GM19397 (cell line): ENCODE data around the gene NELFB.

Experiments used
- ATAC-seq: cut with Tn5 transposase; IDR thresholded peaks from one replicate; pipeline ENCODE4 v1.9.1; 2021; ENCODE audit warnings: mild to moderate bottlenecking, moderate library complexity; ENCODE audit not compliant: unreplicated experiment

Gene NELFB

DNA sequence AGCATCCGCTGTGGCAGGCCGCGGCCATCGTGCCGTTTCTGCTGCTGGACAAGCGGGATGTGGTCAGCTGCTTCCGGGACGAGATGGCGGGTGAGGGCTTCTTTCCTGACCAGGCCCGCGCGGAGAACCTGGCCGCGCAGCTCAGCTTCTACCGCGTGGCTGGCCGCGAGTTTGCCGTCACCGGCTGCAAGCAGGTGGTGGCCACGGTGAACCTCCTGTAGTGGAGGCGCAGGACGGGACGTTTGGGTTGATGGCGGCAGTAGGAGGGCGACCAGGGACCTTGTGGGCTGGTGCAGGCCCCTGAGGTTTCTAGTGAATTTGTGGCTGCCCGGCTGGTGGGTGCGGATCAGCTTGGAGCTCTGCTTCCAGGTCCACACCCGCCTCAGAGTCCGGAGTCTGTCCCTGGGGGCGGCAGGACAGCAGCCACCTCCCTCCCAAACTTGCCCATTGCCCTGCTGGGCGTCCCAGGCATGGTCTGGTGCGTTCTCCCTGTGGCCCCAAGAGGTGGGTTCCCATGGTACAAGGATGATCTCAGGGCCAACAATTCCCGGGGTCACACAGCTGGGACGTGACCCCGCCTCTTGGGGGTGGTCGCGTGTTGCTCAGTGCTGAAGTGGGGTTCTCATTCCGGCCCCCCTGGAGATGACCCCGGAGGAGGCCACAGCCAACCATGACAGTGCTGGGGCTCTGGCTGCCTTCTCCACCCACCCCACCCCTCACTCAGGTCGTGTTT lies 24.8 kb downstream of the NELFB start:
- no peak for ATAC-seq

DNA sequence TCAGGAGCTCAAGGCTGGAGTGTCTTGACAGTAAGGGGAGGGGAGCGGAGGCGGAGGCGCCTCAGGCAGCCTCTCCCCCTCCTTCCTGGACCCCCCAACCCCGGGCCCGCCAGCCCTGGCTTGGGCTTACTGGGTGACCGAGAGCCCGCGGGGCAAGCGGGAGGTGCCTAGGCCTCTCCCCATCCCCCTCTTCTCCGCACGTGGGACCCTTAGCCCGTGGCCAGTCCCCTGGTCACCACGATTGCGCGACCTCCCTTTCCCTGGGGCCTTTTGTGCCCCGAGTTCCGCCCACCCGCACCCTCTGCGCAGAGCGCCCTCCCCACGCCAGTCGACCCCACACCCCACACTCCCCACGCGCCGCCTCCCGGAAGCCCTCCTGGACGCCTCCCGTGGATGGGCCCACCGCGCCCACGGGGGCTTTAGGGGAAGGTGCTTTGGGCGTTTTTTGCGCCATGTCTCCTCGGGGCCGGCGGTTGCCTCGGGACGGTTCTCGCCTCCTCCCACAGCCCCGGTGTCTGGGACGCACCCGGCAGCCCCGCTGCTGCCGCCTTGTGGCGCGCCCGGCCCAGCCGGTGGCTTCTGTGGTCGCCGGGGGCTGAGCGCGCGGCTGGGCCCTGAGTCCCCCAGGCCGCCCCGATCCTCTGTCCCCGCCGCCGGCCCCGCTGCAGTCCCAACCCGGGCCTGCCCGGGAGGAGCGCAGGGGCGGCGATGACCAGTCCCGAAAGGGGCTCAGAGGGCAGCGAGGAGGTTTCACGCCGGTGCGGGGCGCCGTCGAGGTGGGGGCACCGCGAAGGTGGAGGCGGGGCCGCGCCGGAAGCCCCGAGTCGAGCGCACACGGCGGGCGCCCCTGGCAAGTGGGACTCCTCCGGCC lies 25.6 kb downstream of the NELFB start:
- ATAC-seq, result no peak

DNA sequence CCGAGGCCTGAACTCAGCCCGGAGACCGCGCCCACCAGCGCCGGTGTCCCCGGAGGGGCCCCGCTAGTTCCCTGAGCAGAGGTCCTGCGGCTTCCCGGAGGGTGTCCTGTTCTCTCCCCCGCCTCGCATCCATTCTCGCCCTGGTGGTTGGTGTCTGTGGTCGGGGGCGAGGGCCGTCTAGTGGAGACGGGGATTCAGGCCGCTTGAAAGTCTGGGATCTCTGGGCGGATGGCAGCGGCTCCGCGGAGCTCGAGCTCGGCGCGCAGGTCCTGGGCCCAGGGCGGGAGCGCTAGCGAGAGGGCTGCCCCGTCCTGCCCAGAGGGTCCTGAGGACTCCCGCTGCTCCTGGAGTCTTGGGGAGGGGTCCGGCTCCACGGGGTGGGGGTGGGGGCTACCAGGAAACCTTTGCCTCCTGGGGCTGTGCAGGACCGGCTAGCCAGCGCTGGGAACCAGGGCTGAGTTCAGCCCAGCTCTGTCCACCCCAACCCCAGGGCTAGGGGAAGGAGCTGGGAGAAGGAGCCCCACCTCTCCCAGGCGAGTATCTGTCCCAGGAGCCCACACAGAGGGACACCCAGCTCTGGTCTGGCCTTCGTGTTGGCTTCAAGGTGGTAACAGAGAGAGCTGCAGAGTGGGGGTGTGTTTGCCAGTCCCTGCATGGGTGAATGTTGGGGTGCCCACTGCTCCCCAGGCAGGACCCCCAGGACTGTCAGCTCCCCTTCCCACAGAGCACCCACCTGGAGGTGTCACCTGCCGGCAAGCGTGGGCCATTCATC lies 26.4 kb downstream of the NELFB start:
- ATAC-seq, result no peak

DNA sequence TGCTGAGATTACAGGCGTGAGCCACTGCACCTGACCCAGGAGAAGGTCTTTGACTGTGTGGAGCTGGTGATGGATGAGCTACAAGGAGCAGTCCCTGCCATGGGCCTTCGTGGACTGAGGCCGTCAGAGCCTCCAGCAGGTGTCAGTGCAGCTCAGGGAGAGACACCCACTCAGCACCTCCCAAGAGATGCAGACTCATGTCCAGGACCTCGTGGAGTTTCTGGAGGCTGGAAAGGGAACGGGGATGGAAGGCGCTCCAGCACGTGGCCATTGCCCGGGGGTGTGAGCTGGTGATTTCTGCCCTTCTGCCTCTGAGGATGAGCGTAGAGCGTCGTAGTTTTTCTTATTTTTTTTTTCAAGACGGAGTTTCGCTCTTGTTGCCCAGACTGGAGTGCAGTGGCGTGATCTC lies 31.9 kb downstream of the NELFB start:
- ATAC-seq, result no peak

DNA sequence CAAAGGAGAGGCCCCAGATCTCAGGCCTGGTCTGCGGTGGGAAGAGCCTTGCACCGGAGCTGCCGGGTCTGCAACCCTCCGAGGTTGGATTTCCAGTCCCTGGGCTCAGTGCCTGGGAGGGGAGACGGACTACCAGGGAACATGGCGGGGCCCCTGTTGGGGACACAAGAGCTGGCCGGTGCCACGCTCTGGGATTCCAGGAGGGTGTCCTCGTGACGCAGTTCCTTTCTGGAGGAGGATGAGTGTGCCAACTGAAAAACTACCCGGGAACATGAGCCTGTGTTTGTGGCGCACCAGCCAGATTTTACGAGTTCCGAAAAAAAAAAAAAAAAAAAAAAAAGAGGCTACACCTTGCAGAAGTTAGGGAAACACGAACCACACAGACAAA lies 38.0 kb downstream of the NELFB start:
- ATAC-seq, result no peak

DNA sequence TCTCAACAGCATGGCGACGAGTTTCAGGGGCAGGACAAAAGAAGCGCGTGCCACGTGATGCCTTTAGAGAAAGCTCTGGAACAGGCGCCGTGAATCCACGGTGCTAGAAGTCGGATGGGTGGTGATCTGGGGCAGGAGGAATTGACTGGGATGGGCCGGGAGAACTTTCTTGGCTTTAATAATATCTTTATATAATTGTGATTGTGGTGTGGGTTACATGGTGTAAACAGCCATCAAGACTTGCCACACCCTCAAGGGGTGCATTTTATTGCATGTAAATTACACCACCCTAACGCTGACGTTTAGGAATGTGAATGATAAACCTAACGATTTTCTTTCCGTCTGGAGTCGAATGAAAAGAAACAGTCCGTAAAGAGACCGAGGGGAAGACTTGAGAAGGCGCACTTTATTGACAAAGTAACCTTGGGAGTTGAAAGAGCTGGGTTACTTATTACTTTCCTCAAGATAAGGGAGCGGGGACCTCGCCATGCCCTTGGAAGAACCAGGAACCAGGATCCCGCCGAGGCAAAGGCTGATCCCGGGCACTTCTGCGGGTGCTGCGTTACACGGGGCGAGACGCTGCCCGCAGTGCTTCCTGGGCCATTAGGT lies 38.5 kb downstream of the NELFB start:
- no peak for ATAC-seq

DNA sequence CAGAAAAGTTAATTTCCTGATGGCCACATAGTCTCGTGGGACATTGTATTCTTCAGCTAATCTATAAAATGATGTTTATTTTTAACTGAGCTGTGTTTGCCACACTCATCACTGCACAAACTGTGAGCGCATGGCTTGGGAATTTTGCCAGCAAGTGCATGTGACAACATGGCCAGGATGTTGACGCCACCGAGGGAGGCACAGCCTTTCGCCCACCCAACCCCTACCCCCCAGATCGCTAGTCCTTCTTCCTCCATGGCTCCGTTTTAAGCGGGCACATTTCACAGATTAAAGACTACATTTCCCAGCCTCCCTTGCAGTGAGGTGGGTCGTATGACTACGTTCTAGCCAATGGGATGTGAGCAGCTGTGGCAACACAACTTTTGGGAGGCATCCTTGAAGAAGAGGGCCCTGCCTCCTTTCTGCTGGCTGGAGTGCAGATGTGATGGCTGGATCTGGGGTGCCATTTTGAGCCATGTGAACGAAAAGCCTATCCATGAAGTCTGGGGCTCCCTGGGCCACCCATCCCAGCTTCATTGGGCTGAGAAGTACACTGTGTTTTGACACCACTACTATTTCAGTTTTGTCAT lies 39.1 kb downstream of the NELFB start:
- ATAC-seq, result no peak

DNA sequence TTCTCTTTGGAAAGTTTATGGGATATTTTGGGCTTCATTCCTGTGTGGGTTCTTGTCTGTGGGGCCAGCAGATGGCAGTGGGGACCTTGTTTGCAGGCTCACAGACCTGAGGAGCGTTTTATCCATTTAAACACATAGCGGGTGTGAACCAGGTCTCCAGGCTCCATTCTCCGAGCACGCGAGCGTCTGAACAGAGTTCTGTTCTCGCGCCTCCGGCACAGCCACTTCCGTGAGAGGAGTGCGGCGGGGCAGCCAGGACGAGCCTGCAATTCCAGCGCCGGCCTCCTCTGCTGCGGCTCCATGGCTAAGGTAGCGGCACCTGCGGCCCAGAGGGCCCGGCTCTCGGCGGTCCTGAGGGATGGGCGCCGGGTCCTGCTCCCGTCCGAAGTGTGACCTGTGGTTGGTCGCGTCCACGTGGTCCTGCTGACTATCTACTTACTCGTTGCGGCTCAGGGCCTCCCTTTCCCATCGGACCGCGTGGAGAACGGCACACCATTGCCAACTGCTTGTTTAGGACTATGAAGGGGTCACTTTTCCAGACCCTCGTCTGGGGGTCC lies 39.6 kb downstream of the NELFB start:
- ATAC-seq, result no peak

DNA sequence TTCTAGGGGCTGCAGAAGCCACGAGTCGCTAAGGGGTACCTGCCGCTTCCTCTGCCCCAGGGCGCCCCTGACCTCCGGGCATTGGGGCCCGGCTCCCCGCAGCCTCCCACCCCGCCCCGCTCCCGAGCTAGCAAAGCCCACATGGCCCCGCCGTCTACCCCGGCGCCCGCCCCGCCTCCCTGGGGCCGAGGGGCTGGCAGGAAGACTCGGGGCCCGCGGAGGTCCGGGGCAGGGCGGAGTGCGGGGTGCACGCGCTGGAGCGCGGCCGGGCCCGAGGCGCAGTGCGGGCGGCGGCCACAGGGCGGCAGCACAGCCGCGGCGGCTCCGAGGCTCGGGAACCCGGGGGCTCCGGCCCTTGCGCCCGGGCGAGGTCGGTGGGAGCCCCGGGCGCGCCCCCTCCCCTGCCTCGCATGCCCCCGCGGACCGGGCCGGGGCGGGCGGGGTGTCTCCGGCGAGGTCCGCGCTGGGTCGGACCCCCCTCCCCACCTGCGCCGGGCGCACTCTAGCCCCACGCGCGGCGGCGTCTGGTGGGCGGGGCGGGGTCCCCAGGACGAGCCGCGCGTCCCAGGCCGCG lies 40.2 kb downstream of the NELFB start:
- no peak for ATAC-seq

DNA sequence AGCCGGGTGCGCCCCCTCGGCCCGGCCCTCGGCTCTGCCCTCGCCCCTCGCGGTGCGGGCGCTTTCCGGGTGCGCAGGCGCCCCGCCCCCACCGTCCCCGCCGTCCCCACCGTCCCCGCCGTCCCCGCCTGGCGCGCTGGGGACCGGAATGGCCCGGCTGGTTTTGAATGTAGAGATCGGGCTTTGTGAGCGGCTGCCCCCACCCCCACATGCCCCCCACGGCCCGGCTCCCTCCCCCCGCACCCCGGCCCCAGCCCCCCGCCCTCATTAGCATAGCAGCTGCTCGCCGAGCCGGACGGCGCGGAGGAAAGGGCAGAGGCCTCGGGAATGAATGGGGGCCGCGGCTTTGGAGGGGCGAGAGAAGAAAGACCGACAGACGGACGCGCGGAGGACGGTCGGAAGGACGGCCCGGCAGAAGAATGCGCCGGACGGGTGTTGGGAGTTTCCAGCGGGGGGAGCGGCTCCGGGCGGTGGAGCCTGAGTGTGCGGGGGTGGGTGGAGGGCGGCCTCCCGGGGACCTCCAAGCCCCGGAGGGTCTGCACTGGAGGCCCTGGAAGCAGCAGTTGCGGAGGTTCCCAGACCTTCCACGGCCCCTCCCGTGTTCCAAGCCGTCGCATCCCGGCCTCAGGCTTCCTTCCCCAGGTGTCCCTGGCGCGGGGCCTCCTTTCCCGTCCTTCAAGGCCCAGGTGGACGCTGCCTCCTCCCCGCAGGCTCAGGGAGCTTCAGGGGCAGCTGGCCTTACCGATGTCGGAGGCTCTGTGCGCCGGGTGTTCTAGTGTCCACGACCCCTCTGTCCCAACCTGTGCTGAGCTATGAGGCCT lies 40.9 kb downstream of the NELFB start:
- no peak for ATAC-seq

DNA sequence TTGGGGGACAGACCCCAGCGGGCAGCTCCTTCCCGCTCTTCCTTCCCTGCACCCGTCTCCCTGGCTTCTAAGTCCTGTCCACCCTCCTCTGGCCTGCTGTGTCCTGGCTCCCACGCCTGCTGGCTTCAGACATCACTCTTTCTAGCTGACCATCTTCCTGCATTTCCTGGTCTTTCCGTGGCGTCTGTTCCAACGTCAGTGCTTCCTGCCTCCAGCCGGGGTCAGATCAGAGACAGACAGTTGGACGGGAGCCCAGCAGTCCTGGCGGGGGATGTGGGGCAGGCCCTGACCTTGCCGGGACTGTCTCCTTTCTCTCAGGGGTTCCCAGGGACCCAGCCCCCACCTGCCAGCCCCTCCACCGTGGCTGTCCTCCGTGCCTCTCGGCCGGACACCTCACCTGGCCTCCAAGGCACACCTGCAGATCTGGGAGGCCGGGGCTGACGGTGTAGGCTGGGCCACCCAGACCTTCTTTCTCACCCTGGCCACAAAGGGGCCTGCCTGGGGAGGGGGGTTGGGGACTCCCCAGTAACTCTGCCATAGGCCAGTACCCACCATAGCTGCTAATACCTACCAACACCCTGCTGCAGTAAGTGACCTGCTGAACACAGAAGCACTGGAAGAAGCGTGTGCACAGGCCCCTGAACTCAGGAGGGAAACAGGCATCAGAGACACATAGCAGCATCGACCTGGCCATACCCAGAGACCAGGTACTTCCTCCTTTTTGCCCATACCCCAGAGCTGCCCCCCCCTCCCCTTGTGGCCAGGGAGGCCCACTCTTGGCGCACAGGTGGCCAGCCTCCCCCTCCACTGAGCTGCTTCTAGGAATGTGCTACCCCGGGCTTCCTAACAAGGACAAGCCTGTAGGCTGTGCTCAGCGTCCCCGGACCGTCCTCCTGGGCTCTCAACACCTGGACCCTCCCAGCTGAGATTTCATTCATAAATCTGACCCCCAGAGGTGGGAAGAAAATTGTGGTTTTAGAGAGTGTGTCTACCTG lies 41.8 kb downstream of the NELFB start:
- ATAC-seq, result no peak

DNA sequence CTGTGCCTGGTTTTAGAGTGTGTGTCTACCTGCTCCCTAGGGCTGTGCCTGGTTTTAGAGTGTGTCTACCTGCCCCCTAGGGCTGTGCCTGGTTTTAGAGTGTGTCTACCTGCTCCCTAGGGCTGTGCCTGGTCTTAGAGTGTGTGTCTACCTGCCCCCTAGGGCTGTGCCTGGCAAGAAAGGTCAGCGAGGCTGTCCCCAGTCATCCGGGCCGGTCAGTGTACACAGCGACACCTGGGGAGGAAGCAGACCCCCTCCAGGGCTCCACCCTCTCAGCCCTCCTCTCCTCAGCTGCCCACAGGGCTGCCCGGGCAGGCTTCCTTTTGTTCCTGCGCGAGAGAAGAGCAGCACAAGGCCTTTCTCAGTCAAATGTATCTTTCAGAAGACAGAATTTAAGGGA lies 42.8 kb downstream of the NELFB start:
- ATAC-seq, result no peak

DNA sequence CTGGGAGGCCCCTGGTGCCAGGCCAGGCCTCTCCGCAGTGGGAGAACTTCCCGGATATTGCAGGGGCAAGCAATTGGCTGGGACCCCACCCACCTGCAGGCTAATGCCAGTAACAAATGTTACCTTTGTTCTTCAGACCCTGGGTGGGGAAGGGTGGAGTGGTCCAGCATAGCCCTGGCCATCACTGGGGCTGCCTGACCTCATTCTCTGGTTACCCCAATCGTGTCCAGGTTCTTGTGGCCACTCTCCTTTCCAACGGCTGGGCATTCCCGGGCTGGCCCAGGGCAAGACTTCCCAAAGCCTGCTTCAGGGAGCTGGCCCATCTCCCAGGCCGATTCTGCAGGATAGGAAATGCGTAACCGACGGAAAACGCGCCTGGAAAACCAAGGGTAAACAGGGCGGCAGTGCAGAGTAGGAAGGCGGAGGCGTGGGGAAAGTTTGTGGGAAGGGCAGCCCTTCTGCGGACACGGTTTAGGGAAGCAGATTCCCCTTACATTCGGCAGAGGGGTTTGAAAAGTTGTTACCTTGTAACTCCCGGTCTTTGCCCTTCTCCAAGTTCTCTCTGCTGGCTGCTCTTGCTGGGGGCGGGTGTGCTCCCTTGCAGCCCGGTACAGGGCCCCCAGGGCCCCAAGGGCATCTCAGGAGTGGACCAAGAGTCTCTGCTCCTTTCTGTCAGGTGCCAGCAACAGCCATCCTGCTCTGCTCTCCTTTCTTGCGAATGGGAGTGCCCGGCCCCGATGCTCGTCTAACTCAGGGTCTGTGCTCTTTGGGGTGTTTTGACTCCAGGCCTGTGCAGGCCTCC lies 43.5 kb downstream of the NELFB start:
- ATAC-seq, result no peak

DNA sequence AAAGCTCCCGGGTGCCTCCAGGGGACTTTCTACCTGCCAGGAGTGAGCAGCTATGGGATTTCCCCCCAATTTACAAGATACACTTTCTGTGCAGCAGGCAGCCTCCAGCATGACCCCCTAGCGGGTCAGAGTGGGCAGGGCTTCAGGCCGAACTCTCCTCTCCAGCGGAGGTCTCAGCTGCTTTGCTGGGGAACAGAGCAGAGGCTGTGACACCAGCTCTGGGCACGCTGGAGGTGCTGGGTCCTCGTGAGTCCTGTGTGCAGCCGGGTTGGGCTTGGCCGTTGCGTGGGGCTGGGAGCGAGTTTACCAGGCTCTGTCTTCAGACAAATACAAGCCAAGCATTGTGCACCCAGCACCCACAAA lies 44.1 kb downstream of the NELFB start:
- no peak for ATAC-seq

DNA sequence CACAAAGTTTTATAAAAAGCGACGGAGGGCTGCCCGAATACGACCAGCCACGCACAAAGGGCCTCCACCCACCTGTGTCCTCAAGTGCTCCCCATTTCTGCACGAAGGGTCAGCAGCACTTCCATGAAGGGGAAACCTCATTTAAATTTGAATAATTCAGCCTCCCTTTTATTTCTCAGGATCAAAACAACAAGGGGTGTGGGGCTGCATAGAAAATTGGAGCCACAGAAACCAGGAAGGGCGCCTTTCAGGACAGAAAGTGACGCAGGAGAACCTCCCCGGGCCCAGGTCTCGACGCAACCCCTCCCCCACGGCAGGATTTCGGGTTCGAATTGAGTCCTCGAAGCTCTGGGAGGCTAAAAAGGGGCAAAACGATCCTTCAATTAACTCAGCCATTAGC lies 44.8 kb downstream of the NELFB start:
- no peak for ATAC-seq

DNA sequence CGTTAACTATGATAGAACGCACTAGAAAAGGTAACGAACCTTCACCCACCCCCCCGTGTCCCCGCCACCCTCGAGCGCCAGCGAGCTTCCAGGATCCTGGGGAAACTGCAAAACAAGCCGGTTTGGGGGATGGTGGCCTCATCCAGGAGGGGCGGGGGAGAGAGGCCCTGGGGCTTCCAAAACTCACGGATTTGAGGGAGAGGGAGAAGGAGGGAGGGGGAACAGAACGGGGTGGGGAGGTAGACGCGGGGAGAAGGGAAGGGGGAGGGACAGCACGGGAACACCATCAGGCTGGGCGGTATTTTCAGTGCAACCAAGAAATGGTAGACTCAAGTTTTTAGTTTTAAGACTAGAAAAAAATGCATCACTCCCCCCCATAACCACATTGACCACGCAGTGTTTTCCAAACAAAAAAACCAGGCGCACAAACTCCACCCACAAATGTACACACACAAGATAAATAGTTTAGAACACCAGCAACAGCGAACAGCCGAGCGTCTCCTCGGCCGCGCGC lies 45.5 kb downstream of the NELFB start:
- ATAC-seq, result no peak
